ENCODE data around the gene TRIO.
A peak's percentile ranks its signal among the peaks of the same experiment; 100 is the strongest.

Gene TRIO

GRCh38 chr5:14201325-14202045, 58.3 kb downstream of the TRIO start:
- H3K4me3 ChIP-seq (ENCODE audit: low read length), result no peak overlapping the region
- 0 out of 2 replicates have a peak, but pooled peaks cover 8% of the 10 kb centered on the region for H4K20me1 ChIP-seq (ENCODE audit: control insufficient read depth, insufficient read depth, low read depth, low read length)
- no peaks in the 10 kb centered on the region for H3K36me3 ChIP-seq (ENCODE audit: control insufficient read depth, low read length)
- no peak overlapping the region for H3K27ac ChIP-seq (ENCODE audit: low read depth, low read length)
- no peaks in the 10 kb centered on the region for H3K9me2 ChIP-seq (replicated peaks; ENCODE audit: control insufficient read depth, low read length)
- TF ChIP-seq EZH2phosphoT487 (IDR thresholded peaks at IDR 0.05; ENCODE audit: borderline replicate concordance, low read length), result no peak
- no peak for TF ChIP-seq CTCF (IDR thresholded peaks at IDR 0.05; ENCODE audit: low read depth, low read length, poor library complexity, severe bottlenecking)
- no peaks in the 10 kb centered on the region for H3K9me3 ChIP-seq (ENCODE audit: control insufficient read depth, insufficient read depth, low read length)
- no peaks in the 10 kb centered on the region for H3F3A ChIP-seq (ENCODE audit: control insufficient read depth, insufficient read depth)
- H3K4me2 ChIP-seq (ENCODE audit: low read length), result no peak overlapping the region
- peaks cover 43% of the 10 kb centered on the region for H3K4me1 ChIP-seq (ENCODE audit: control insufficient read depth, low read length)
- H3K27me3 ChIP-seq (ENCODE audit: control insufficient read depth, low read length), result no peaks in the 10 kb centered on the region
- peaks cover 85% of the 10 kb centered on the region for H3K79me2 ChIP-seq (ENCODE audit: control insufficient read depth, low read length)

GRCh38 chr5:14202462-14202861, 59.3 kb downstream of the TRIO start:
- Histone ChIP-seq H3K27ac (ENCODE audit: low read depth, low read length) (no peak overlapping the region), H3K4me3 (ENCODE audit: low read length) (no peak overlapping the region), H3K9me3 (ENCODE audit: control insufficient read depth, insufficient read depth, low read length) (no peaks in the 10 kb centered on the region), H3F3A (ENCODE audit: control insufficient read depth, insufficient read depth) (no peaks in the 10 kb centered on the region), H3K4me1 (ENCODE audit: control insufficient read depth, low read length) (peaks cover 52% of the 10 kb centered on the region), H3K9me2 (replicated peaks; ENCODE audit: control insufficient read depth, low read length) (no peaks in the 10 kb centered on the region), H3K36me3 (ENCODE audit: control insufficient read depth, low read length) (no peaks in the 10 kb centered on the region), H3K4me2 (ENCODE audit: low read length) (no peak overlapping the region; the same call in 1 of the 2 replicates), H3K79me2 (ENCODE audit: control insufficient read depth, low read length) (peaks cover 83% of the 10 kb centered on the region), H3K27me3 (ENCODE audit: control insufficient read depth, low read length) (no peaks in the 10 kb centered on the region), H4K20me1 (ENCODE audit: control insufficient read depth, insufficient read depth, low read depth, low read length) (0 out of 2 replicates have a peak, but pooled peaks cover 10% of the 10 kb centered on the region)
- TF ChIP-seq CTCF (IDR thresholded peaks at IDR 0.05; ENCODE audit: low read depth, low read length, poor library complexity, severe bottlenecking) (no peak), EZH2phosphoT487 (IDR thresholded peaks at IDR 0.05; ENCODE audit: borderline replicate concordance, low read length) (no peak)

- Histone ChIP-seq H3K9me3 (ENCODE audit: control insufficient read depth, insufficient read depth, low read length) (no peaks in the 10 kb centered on the region), H3K9me2 (replicated peaks; ENCODE audit: control insufficient read depth, low read length) (no peaks in the 10 kb centered on the region), H3K27ac (ENCODE audit: low read depth, low read length) (no peak overlapping the region), H3K27me3 (ENCODE audit: control insufficient read depth, low read length) (no peaks in the 10 kb centered on the region), H3K4me2 (ENCODE audit: low read length) (peak overlapping the region; percentile 83), H3F3A (ENCODE audit: control insufficient read depth, insufficient read depth) (peaks cover 5% of the 10 kb centered on the region), H3K79me2 (ENCODE audit: control insufficient read depth, low read length) (peaks cover 85% of the 10 kb centered on the region), H3K4me3 (ENCODE audit: low read length) (peak overlapping the region; percentile 61), H3K36me3 (ENCODE audit: control insufficient read depth, low read length) (no peaks in the 10 kb centered on the region), H3K4me1 (ENCODE audit: control insufficient read depth, low read length) (peaks cover 69% of the 10 kb centered on the region), H4K20me1 (ENCODE audit: control insufficient read depth, insufficient read depth, low read depth, low read length) (0 out of 2 replicates have a peak, but pooled peaks cover 10% of the 10 kb centered on the region)
- TF ChIP-seq EZH2phosphoT487 (IDR thresholded peaks at IDR 0.05; ENCODE audit: borderline replicate concordance, low read length) (no peak), CTCF (IDR thresholded peaks at IDR 0.05; ENCODE audit: low read depth, low read length, poor library complexity, severe bottlenecking) (no peak)
Measured at GRCh38 chr5:14204011-14204670, 61.0 kb downstream of the TRIO start.
